Amniotic stem cell (primary cell): ENCODE data around the gene DMKN.

Experiments
- DNase-seq: peaks from one replicate; lab custom pipeline; 2025; lab: John Stamatoyannopoulos, UW

DMKN gene

GRCh38 chr19:35513628-35514281, at the start of gene DMKN:
Gene DMKN (minus strand): TSS chr19:35513649. CDS start chr19:35513475, 174 bp downstream.
- no peak for DNase-seq

- no peak for DNase-seq
These were observed 49.3 kb upstream of the DMKN start for GRCh38 chr19:35562776-35563175.

GRCh38 chr19:35562336-35562735, 48.9 kb upstream of the DMKN start:
- no peak for DNase-seq

- DNase-seq: no peak
These were observed 48.0 kb upstream of the DMKN start for GRCh38 chr19:35561436-35561835.

- DNase-seq: no peak
These were observed 47.2 kb upstream of the DMKN start for GRCh38 chr19:35560677-35561076.

GRCh38 chr19:35560271-35560670, 46.8 kb upstream of the DMKN start:
- DNase-seq: no peak

GRCh38 chr19:35559781-35560180, 46.3 kb upstream of the DMKN start:
- DNase-seq: no peak

GRCh38 chr19:35559281-35559659, 45.8 kb upstream of the DMKN start:
- no peak for DNase-seq

GRCh38 chr19:35558400-35559280, 45.2 kb upstream of the DMKN start:
- no peak for DNase-seq

GRCh38 chr19:35557539-35558399, 44.3 kb upstream of the DMKN start:
- no peak for DNase-seq

GRCh38 chr19:35556846-35557538, 43.5 kb upstream of the DMKN start:
- no peak for DNase-seq

GRCh38 chr19:35556025-35556590, 42.7 kb upstream of the DMKN start:
- no peak for DNase-seq

GRCh38 chr19:35555301-35556005, 42.0 kb upstream of the DMKN start:
- no peak for DNase-seq

GRCh38 chr19:35554076-35554475, 40.6 kb upstream of the DMKN start:
- no peak for DNase-seq

- DNase-seq: no peak
These were observed 40.0 kb upstream of the DMKN start for GRCh38 chr19:35553385-35554000.

- no peak for DNase-seq
These were observed 39.3 kb upstream of the DMKN start for GRCh38 chr19:35552534-35553384.

- no peak for DNase-seq
These were observed 37.8 kb upstream of the DMKN start for GRCh38 chr19:35551091-35551810.

GRCh38 chr19:35549879-35550523, 36.6 kb upstream of the DMKN start:
- DNase-seq: no peak
